ENCODE measurements around the gene ARID4A.
"Not testable (repeated sequence)": the region's sequence is repeated elsewhere in the genome, so short reads cannot be mapped to it uniquely, and the experiment has no call there.

Gene ARID4A

DNA sequence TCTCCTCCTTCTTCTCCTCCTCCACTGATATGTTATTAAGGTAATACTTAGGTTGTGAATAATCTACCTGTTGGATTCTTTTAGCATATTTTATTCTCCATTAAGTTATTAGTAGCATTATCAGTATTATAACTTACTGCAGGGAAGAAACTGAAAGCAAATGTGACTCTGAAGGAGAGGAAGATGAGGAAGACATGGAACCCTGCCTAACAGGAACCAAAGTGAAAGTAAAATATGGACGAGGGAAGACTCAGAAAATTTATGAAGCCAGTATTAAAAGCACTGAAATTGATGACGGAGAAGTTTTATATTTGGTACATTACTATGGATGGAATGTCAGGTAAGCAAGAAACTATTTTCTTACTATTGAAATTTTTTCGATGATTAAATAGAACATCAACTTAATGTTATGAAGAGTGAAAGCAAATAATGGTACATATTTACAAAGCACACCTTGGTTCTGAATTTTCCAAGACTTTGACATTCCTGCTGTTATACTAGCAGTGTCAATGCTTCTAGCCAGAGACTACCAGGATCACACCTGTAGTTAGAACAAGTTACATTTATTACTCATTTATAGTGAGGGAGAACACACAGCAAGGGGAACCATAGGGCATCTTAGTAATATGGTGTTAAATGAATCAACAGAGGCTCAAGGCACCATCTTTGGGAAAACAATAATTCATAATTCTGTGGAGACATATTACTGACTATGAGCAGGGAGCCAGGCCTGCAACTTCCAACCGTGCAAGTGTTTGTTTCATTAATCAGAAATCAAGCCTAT, 55.4 kb downstream of the ARID4A start:
- in situ Hi-C loops (cut with MboI; ENCODE audit: low sequenced_read_pairs), result no loop called here

- in situ Hi-C loops (cut with MboI; ENCODE audit: low sequenced_read_pairs), result no loop called here
Measured at GRCh38 chr14:58354808-58355207, 56.5 kb downstream of the ARID4A start.

- in situ Hi-C loops (cut with MboI; ENCODE audit: low sequenced_read_pairs), result no loop called here
Measured at GRCh38 chr14:58356268-58356667, 57.9 kb downstream of the ARID4A start.

- in situ Hi-C loops (cut with MboI; ENCODE audit: low sequenced_read_pairs), result not testable (repeated sequence)
Measured at GRCh38 chr14:58362272-58362671, 63.9 kb downstream of the ARID4A start.

DNA sequence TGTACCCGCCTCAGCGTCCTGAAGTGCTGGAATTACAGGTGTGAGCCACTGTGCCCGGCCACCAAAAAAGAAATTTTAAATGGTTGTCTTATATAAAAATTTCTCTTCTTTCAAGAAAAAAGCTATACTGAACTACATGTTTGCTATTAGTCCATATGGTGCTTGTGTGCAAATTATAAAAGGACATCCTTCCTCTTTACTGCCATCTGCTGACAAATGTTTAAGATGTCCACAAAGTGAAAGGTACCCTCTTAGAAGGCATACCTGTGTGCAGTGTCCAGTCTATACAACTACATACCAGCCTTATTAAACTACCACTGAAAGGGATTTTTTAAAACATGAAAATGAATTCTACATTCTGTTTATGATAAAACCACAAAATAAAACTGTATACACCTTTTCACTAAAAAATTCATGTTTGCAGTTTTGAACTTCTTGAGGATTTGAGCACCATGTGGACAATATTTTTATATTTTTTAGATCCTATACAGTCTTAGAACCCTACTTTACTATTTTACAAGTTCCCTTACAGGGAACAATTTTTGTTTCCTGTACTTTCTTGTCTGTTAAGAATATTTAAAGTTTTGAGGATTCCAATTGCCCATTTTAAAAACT, 64.5 kb downstream of the ARID4A start:
- in situ Hi-C loops (cut with MboI; ENCODE audit: low sequenced_read_pairs), result no loop called here

GRCh38 chr14:58364316-58364715, 66.0 kb downstream of the ARID4A start:
- in situ Hi-C loops (cut with MboI; ENCODE audit: low sequenced_read_pairs), result no loop called here

DNA sequence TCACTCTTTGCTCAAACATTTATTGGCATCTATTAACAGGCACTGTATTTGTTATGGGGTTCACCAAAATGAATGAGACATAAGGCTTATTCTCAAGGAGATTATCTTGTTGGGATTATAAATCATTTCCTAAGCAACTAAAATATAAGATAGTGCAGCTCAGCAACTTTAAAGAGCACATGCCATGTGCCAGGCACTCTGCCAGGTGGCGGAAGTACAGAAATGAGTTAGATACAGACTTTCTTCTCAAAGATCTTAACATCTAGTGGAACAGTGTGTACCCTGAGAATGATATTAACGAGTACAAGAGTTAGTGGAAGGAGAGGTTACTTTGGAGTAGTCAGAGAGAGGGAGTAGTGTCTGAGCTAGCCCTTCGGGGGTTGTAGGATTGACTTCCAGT, 68.9 kb downstream of the ARID4A start:
- in situ Hi-C loops (cut with MboI; ENCODE audit: low sequenced_read_pairs), result no loop called here

DNA sequence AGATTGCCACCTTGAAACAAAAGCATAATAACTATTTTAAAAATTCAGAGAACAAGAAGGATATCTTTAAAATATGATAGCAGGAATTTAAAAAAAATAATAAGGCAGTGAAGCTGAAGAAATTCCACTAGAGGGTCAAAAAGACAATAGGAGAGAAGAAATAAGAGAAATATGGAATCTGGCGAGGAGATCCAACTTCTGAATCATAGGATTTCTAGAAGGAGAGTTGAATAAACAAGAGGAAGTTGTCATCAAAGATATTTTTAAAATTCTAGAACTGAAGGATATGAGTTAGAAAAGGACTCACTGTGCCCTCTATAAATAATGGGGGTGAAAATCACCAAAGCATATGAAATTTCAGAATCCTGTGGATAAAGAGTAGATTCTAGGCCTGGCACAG, 70.6 kb downstream of the ARID4A start:
- in situ Hi-C loops (cut with MboI; ENCODE audit: low sequenced_read_pairs), result no loop called here

- in situ Hi-C loops (cut with MboI; ENCODE audit: low sequenced_read_pairs), result no loop called here
Measured at GRCh38 chr14:58376791-58377190, 78.4 kb downstream of the ARID4A start.

- in situ Hi-C loops (cut with MboI; ENCODE audit: low sequenced_read_pairs), result no loop called here
Measured at GRCh38 chr14:58390830-58391229, 92.5 kb downstream of the ARID4A start.

- in situ Hi-C loops (cut with MboI; ENCODE audit: low sequenced_read_pairs), result no loop called here
Measured at GRCh38 chr14:58395562-58395811, 97.1 kb downstream of the ARID4A start.

GRCh38 chr14:58395812-58396788, 97.7 kb downstream of the ARID4A start, which contains the start of gene TOMM20L:
TSS of gene TOMM20L (plus strand) at chr14:58395930. CDS start at chr14:58395958, 28 bp downstream.
- in situ Hi-C loops (cut with MboI; ENCODE audit: low sequenced_read_pairs), result no loop called here

- in situ Hi-C loops (cut with MboI; ENCODE audit: low sequenced_read_pairs), result no loop called here
Measured at GRCh38 chr14:58397156-58397555, 98.8 kb downstream of the ARID4A start.

DNA sequence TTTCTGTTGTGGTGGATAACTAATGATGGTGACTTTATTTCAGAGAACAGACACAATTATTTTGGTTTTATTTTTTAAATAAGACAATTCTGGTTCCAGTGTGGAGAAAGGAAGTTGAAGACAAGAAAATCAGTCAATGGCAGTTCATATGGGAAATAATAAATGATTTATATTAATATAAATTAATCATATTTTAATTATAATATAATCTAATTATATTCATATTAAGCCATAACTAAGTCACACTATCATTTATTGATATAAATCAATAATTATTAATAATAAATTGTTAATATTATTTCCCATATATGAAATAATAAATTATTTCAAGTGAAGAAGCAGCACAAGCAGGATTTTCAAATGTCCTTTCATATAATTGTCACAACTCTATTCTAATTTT, 100.1 kb downstream of the ARID4A start:
- in situ Hi-C loops (cut with MboI; ENCODE audit: low sequenced_read_pairs), result no loop called here

GRCh38 chr14:58398895-58399294, 100.5 kb downstream of the ARID4A start:
- in situ Hi-C loops (cut with MboI; ENCODE audit: low sequenced_read_pairs), result no loop called here

- in situ Hi-C loops (cut with MboI; ENCODE audit: low sequenced_read_pairs), result no loop called here
Measured at GRCh38 chr14:58401587-58401986, 103.2 kb downstream of the ARID4A start.

GRCh38 chr14:58408681-58409215, 110.4 kb downstream of the ARID4A start:
- in situ Hi-C loops (cut with MboI; ENCODE audit: low sequenced_read_pairs), result no loop called here

DNA sequence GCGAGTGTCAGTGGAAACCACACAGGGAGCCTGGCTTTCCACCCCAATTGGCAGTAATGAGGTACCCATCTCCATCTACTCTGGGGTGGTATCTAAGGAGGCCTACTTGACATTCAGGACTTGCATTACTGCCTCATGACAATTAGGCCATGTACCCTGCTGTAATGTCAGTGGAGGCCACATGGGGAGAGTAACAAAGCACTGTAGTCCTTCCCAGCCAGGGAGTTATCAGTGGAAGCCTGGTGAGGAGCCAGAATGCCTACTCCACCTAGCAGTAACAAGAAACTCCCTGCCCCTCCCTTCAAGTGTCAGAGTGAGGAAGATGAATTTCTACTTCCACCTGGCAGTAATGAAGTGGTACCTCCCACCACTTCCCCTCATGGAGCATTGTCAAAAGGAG, 116.5 kb downstream of the ARID4A start:
- in situ Hi-C loops (cut with MboI; ENCODE audit: low sequenced_read_pairs), result no loop called here

GRCh38 chr14:58415636-58416547, 117.5 kb downstream of the ARID4A start:
- in situ Hi-C loops (cut with MboI; ENCODE audit: low sequenced_read_pairs), result no loop called here

- in situ Hi-C loops (cut with MboI; ENCODE audit: low sequenced_read_pairs), result not testable (repeated sequence)
Measured at GRCh38 chr14:58416934-58417333, 118.6 kb downstream of the ARID4A start.

All from hTERT RPE-1 (cell line).